Heart left ventricle (tissue), 16 donors: Measurements from ENCODE around the gene ACE2. TPM values are rescaled to one million over a fixed set of nuclear protein-coding genes. Genes with fewer than 3 reads are reported as not detected.
"Not testable (repeated sequence)": the region's sequence is repeated elsewhere in the genome, so short reads cannot be mapped to it uniquely, and the experiment has no call there.

Experiments used
- ATAC-seq, 4 donors: fragments of 200-7000 bp; cut with Tn5 transposase; one replicate each; pipeline ENCODE4 v1.9.1; 2020 to 2022; ENCODE audit warnings: moderate library complexity in 4 of 4, mild to moderate bottlenecking in 3 of 4, moderate number of reproducible peaks in 1 of 4
- DNase-seq, 5 donors: peaks; one replicate each; pipeline ENCODE4 v3.0.0-alpha.2; 2020
- H3K27ac ChIP-seq, 12 donors: fragments of 200-600 bp; sonication (generic) in 4 of 12; one replicate each; pipeline versions ENCODE4 v1.5.0 to v1.8.0; 2016 to 2022; ENCODE audit warnings: mild to moderate bottlenecking in 2 of 12
- H3K27me3 ChIP-seq, 9 donors: fragments of 200-600 bp; sonication (generic) in 2 of 9; one replicate each; pipeline versions ENCODE4 v1.5.1 to v1.8.0; 2016 to 2022; ENCODE audit warnings: mild to moderate bottlenecking in 3 of 9
- H3K36me3 ChIP-seq, 9 donors: fragments of 200-600 bp; sonication (generic) in 2 of 9; one replicate each; pipeline versions ENCODE4 v1.5.0 to v1.8.0; 2018 to 2022; ENCODE audit warnings: mild to moderate bottlenecking in 2 of 9
- H3K4me1 ChIP-seq, 12 donors: fragments of 200-600 bp; sonication (generic) in 4 of 12; one replicate each; pipeline versions ENCODE4 v1.5.0 to v1.8.0; 2016 to 2022; ENCODE audit warnings: mild to moderate bottlenecking in 3 of 12
- H3K4me3 ChIP-seq, 12 donors: fragments of 200-600 bp; sonication (generic) in 4 of 12; one replicate each; pipeline versions ENCODE4 v1.5.0 to v1.8.0; 2017 to 2022; ENCODE audit warnings: mild to moderate bottlenecking in 9 of 12, moderate library complexity in 4 of 12
- H3K9me3 ChIP-seq, 12 donors: fragments of 200-600 bp; sonication (generic) in 4 of 12; one replicate each; pipeline versions ENCODE4 v1.5.0 to v1.8.0; 2016 to 2022; ENCODE audit warnings: mild to moderate bottlenecking in 1 of 12
- POLR2A ChIP-seq, 2 donors: fragments of 450-650 bp; IDR thresholded peaks; one replicate each; pipeline ENCODE4 v1.6.1; 2017; ENCODE audit warnings: antibody characterized with exemption in 2 of 2, mild to moderate bottlenecking in 2 of 2, moderate library complexity in 2 of 2
- WGBS, 4 donors: extraction: QIAGEN DNeasy Blood & Tissue Kit in 2 of 4; methylation state at CpG; one replicate each; pipeline versions ENCODE4 v1.1.5 to v1.1.7; 2013 to 2018; 5-methylcytosine and 5-hydroxymethylcytosine counted together
- intact Hi-C, 10 donors: fragments of 100-400 bp; cut with DNase I; formaldehyde crosslinking; loops; one replicate each; pipeline versions ENCODE4 v1.11.1 to v1.14.2; 2022
- long read RNA-seq, 3 donors: library from polyadenylated mRNA; unstranded; transcript quantifications; one replicate each; pipeline ENCODE4 v2.0.0, GENCODE V29; 2020 to 2021
- polyA plus RNA-seq, 2 donors: library from polyadenylated mRNA; stranded (reverse); fragments of 200-250 nt; gene quantifications; one replicate each; pipeline ENCODE4 v1.2.3, GENCODE V29; 2013
- total RNA-seq, 9 donors: library from RNA; depleted of rRNA in 2 of 9; stranded (reverse); fragments of >200 nt in 2 of 9; fragmentation: NEBNext Ultra II Directional in 3 of 9; extraction: Animal tissue kit (Norgen Biotek cat#: 25700) in 3 of 9; gene quantifications; one replicate each; pipeline versions ENCODE4 v1.1.0 to v1.2.4, GENCODE V29; 2016 to 2023
- TF ChIP-seq, protein P1 (sequence below), 12 donors: fragments of 200-600 bp; sonication (generic) in 4 of 12; IDR thresholded peaks; one replicate each; pipeline versions ENCODE4 v1.5.0 to v1.8.0; 2018 to 2022; ENCODE audit warnings: antibody characterized with exemption in 12 of 12, mild to moderate bottlenecking in 5 of 12
- donor health status: ischemic (EF 13 %, LVEDD 7.1; RV severe dilation, severe dysfunction).
- donor health status: healthy with polysubstance abuse.
- donor health status: DM: no; HTN: yes; CAD: no.
- donor health status: DM: no; HTN: no; CAD: no.
- donor health status: ischemic (EF 25% LVEDD 6.9; RV normal size, moderate dysfunction).
- donor health status: ischemic (EF 25% LVEDD 5.7; RV mildly dilated, moderate dysfunction).
- donor health status: healthy.
- donor health status: DM: yes; HTN: yes; CAD: no.
- donor health status: ischemic (EF 35%, LVEDD 5.7; RV mildly dilated, moderate dysfunction).
- donor health status: nonischemic (EF 11% LVEDD 7.7; RV severe dilation, severe dysfunction).
- donor health status: DM: yes; HTN: yes; CAD: no.
- donor health status: PGD.
- donor health status: ischemic (EF 29% LVEDD 5.4; RV normal size, mild dysfunction).
- donor health status: nonischemic (EF 23%, LVEDD 6.1; RV moderate dilation, normal function).

The ACE2 gene
- total RNA-seq = 10 to 100 TPM; 15.6 to 59.4 (median 20.7) TPM
- 1 to 10 TPM; 5.0 to 9.2 TPM for polyA plus RNA-seq
- long read RNA-seq, donor 1, transcript ACE2-201 (18 exons, 3,393 nt) = major isoform, 14 of 21 reads
- long read RNA-seq, donor 1, partial matches to known transcripts = 3 of 21 reads
- long read RNA-seq, donor 1, other reads (novel, unspliced or antisense) = 3 of 21 reads
- long read RNA-seq, donor 2, transcript ACE2-201 (18 exons, 3,393 nt) = major isoform, 48 of 102 reads
- long read RNA-seq, donor 2, partial matches to known transcripts = 36 of 102 reads
- long read RNA-seq, donor 2, other reads (novel, unspliced or antisense) = 18 of 102 reads
- long read RNA-seq, donor 3, transcript ACE2-201 (18 exons, 3,393 nt) = major isoform, 28 of 33 reads
- long read RNA-seq, donor 3, partial matches to known transcripts = 3 of 33 reads
- long read RNA-seq, donor 3, other reads (novel, unspliced or antisense) = 2 of 33 reads

DNA sequence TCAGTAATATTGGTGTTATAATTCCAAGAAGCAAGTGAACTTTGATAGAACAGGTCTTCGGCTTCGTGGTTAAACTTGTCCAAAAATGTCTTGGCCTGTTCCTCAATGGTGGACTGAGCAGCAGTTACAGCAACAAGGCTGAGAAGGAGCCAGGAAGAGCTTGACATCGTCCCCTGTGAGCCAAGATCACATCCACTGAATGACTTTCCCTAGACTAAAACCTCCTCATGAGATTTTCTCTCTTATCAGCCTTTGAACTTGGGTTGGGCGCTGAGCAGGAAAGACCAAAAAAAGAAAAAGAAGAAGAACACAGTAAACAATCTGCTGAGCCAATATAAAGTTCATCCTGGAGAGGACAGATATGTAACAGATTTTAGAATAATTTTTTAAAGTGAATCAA lies at the start of gene ACE2:
Gene ACE2, minus strand, starts transcription at position 216 of the 400 bp plus-strand sequence. Its CDS starts 49 bp downstream, at position 167.
- ATAC-seq = peak in 2 of 4 donors; percentile 36 to 54

GRCh38 chrX:15647510-15647909 lies 46.8 kb upstream of the ACE2 start:
- intact Hi-C loops = loop anchor here in 7 of 10 donors (10.0 kb wide), 2 partner anchors 53 to 153 kb away; partner anchors contain the start of gene PIR (in 6 of the 7)
- ATAC-seq = peak in 3 of 4 donors; percentile 63 to 73 (median 71)

More for the DNA sequence above, at the start of gene ACE2:
- TF ChIP-seq POLR2A (IDR thresholded peaks at IDR 0.05) = no peak
- TF ChIP-seq, protein P1, sequence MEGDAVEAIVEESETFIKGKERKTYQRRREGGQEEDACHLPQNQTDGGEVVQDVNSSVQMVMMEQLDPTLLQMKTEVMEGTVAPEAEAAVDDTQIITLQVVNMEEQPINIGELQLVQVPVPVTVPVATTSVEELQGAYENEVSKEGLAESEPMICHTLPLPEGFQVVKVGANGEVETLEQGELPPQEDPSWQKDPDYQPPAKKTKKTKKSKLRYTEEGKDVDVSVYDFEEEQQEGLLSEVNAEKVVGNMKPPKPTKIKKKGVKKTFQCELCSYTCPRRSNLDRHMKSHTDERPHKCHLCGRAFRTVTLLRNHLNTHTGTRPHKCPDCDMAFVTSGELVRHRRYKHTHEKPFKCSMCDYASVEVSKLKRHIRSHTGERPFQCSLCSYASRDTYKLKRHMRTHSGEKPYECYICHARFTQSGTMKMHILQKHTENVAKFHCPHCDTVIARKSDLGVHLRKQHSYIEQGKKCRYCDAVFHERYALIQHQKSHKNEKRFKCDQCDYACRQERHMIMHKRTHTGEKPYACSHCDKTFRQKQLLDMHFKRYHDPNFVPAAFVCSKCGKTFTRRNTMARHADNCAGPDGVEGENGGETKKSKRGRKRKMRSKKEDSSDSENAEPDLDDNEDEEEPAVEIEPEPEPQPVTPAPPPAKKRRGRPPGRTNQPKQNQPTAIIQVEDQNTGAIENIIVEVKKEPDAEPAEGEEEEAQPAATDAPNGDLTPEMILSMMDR (IDR thresholded peaks at IDR 0.05) = no peak
- no peaks in the 10 kb centered on the region for H3K9me3 ChIP-seq
- intact Hi-C loops = no loop called here
- H3K4me1 ChIP-seq = peaks cover 0 to 17% (median 0%) of the 10 kb centered on the region in 12 donors
- H3K36me3 ChIP-seq = no peaks in the 10 kb centered on the region
- peaks cover 0 to 51% (median 0%) of the 10 kb centered on the region in 9 donors for H3K27me3 ChIP-seq
- H3K27ac ChIP-seq = peak within 1 kb of the TSS in 8 of 12 donors; percentile 6 to 85 (median 57)
- peak in 1 of 5 donors; percentile 6 for DNase-seq
- H3K4me3 ChIP-seq = peak within 1 kb of the TSS in 5 of 12 donors; percentile 1 to 30 (median 20)
- WGBS, 4 donors = 39 to 65% (median 52%) methylated on average over 4 of the region's 4 CpGs

GRCh38 chrX:15646543-15646942 lies 45.8 kb upstream of the ACE2 start:
- TF ChIP-seq, protein P1 (IDR thresholded peaks at IDR 0.05) = no peak
- TF ChIP-seq POLR2A (IDR thresholded peaks at IDR 0.05) = no peak
- Histone ChIP-seq H3K27me3 (peaks cover 0 to 69% (median 0%) of the 10 kb centered on the region in 9 donors), H3K36me3 (no peaks in the 10 kb centered on the region), H3K9me3 (no peaks in the 10 kb centered on the region), H3K27ac (no peak overlapping the region), H3K4me3 (no peak overlapping the region), H3K4me1 (no peaks in the 10 kb centered on the region)
- peak in 1 of 5 donors; percentile 36 for DNase-seq
- 94 to 96% (median 95%) methylated on average over 11 to 27 of the region's 27 CpGs for WGBS, 4 donors
- intact Hi-C loops = loop anchor here in 7 of 10 donors (10.0 kb wide), 2 partner anchors 52 to 152 kb away; partner anchors contain the start of gene PIR (in 6 of the 7)
- ATAC-seq = no peak

More at GRCh38 chrX:15647510-15647909, 46.8 kb upstream of the ACE2 start:
- H3K4me3 ChIP-seq, H3K9me3 ChIP-seq, H3K4me1 ChIP-seq, DNase-seq, H3K27ac ChIP-seq, H3K36me3 ChIP-seq: not testable (repeated sequence)
- H3K27me3 ChIP-seq = peaks cover 0 to 61% (median 0%) of the 10 kb centered on the region in 9 donors
- WGBS, 4 donors = no CpG with 5 or more reads among the region's 5 CpGs

DNA sequence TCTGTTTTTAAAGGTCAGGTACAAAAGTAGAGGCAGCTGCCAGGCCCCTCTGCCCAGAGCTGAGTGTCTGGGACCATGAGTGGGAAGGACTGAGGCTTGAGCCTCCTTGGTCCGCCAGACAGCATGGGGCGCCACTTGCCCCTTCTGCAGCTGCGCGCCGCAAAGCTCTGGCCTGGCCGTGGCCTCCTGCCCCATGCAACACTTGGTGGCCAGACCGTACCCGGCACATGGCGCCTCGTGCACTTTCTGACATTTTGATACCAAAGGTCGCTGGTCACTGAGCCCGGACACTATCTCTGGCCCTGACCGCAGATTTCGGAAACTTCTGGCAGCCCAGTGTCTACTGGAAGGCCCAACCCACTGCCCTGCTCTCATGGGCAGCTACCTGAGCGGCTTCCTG lies 45.3 kb upstream of the ACE2 start:
- TF ChIP-seq, protein P1 (IDR thresholded peaks at IDR 0.05) = no peak
- no peak for TF ChIP-seq POLR2A (IDR thresholded peaks at IDR 0.05)
- 88 to 97% (median 96%) methylated on average over 4 to 15 of the region's 15 CpGs for WGBS, 4 donors
- Histone ChIP-seq H3K36me3 (no peaks in the 10 kb centered on the region), H3K27ac (no peak overlapping the region), H3K27me3 (peaks cover 0 to 71% (median 0%) of the 10 kb centered on the region in 9 donors), H3K4me3 (no peak overlapping the region), H3K9me3 (no peaks in the 10 kb centered on the region), H3K4me1 (no peaks in the 10 kb centered on the region)
- intact Hi-C loops = loop anchor here in 7 of 10 donors (10.0 kb wide), 2 partner anchors 51 to 151 kb away; partner anchors contain the start of gene PIR (in 6 of the 7)
- DNase-seq = peak in 1 of 5 donors; percentile 37
- ATAC-seq = peak in 1 of 4 donors; percentile 41
